HCT116 (cell line): Measurements from ENCODE around the gene CCL16.

Experiments used
- CTCF ChIP-seq, 3 experiments: fragments of 200-600 bp in 1 of 3; sonication (generic) in 1 of 3; IDR thresholded peaks in 2 of 3; conservative IDR thresholded peaks in 1 of 3; 2 replicates each; pipeline ENCODE4 v1.5.1; 2012 to 2017; ENCODE audit warnings: low read depth in 2 of 3, low read length in 2 of 3, antibody characterized with exemption in 1 of 3, borderline replicate concordance in 1 of 3, control low read depth in 1 of 3, mild to moderate bottlenecking in 1 of 3, mixed read lengths in 1 of 3, mixed run types in 1 of 3, moderate library complexity in 1 of 3; ENCODE audit not compliant: insufficient read depth in 1 of 3
- EGR1 ChIP-seq: IDR thresholded peaks from 2 replicates; pipeline ENCODE4 v1.6.1; 2012; ENCODE audit warnings: low read depth
- EZH2 ChIP-seq: fragments of 200-600 bp; sonication (generic); IDR thresholded peaks from 2 replicates; pipeline ENCODE4 v1.6.1; 2017; ENCODE audit warnings: antibody characterized with exemption, mixed run types
- EZH2phosphoT487 ChIP-seq: fragments of 200-600 bp; IDR thresholded peaks from 2 replicates; pipeline ENCODE4 v1.6.1; 2018; ENCODE audit warnings: antibody characterized with exemption, borderline replicate concordance
- MAX ChIP-seq: IDR thresholded peaks from 2 replicates; pipeline ENCODE4 v1.6.1; 2012
- POLR2A ChIP-seq: IDR thresholded peaks from 2 replicates; pipeline ENCODE4 v1.7.0; 2011; ENCODE audit warnings: borderline replicate concordance; ENCODE audit not compliant: insufficient read depth, insufficient read length; ENCODE audit errors: extremely low read depth
- POLR2AphosphoS5 ChIP-seq: IDR thresholded peaks from 2 replicates; pipeline ENCODE4 v1.6.1; 2011; ENCODE audit warnings: mild to moderate bottlenecking, low read depth, low read length, moderate library complexity
- RAD21 ChIP-seq: IDR thresholded peaks from 2 replicates; pipeline ENCODE4 v1.6.1; 2012; ENCODE audit warnings: low read depth, mild to moderate bottlenecking
- REST ChIP-seq: IDR thresholded peaks from 2 replicates; pipeline ENCODE4 v1.6.1; 2012; ENCODE audit warnings: low read depth
- SIN3A ChIP-seq: IDR thresholded peaks from 2 replicates; pipeline ENCODE4 v1.6.1; 2012; ENCODE audit warnings: low read depth
- SRF ChIP-seq: IDR thresholded peaks from 2 replicates; pipeline ENCODE4 v1.6.1; 2012; ENCODE audit warnings: low read depth
- ZFX ChIP-seq: fragments of 450-650 bp; IDR thresholded peaks from 2 replicates; pipeline ENCODE4 v1.6.1; 2017
- ZNF274 ChIP-seq: fragments of 200-500 bp; sonication (Bioruptor generic); IDR thresholded peaks from 2 replicates; pipeline ENCODE4 v1.6.1; 2014; ENCODE audit warnings: mild to moderate bottlenecking, low read depth, low read length, inconsistent platforms
- TF ChIP-seq, protein P1 (sequence below): IDR thresholded peaks from 2 replicates; pipeline ENCODE4 v1.6.1; 2012

GRCh38 chr17:35984140-35984539 is 2.8 kb upstream of the CCL16 start:
- TF ChIP-seq REST = no peak
- no peak for TF ChIP-seq EZH2phosphoT487
- TF ChIP-seq CTCF (IDR thresholded peaks at IDR 0.05 in 2 of 3, conservative IDR thresholded peaks at IDR 0.05 in 1 of 3; ENCODE audit: borderline replicate concordance in 1 of 3, insufficient read depth in 1 of 3, low read depth in 2 of 3, low read length in 2 of 3) = no peak
- TF ChIP-seq ZNF274 = no peak
- TF ChIP-seq ZFX = no peak
- TF ChIP-seq EGR1 = no peak
- no peak for TF ChIP-seq EZH2
- no peak for TF ChIP-seq POLR2A
- TF ChIP-seq SIN3A = no peak
- TF ChIP-seq, protein P1, sequence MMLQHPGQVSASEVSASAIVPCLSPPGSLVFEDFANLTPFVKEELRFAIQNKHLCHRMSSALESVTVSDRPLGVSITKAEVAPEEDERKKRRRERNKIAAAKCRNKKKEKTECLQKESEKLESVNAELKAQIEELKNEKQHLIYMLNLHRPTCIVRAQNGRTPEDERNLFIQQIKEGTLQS = no peak
- no peak for TF ChIP-seq RAD21
- no peak for TF ChIP-seq MAX
- no peak for TF ChIP-seq POLR2AphosphoS5
- TF ChIP-seq SRF = no peak
